HEK293 (cell line): Measurements from ENCODE around the gene HOXB4.

Experiments used
- BCL11A ChIP-seq: fragments of 450-650 bp; formaldehyde crosslinking; IDR thresholded peaks from 2 replicates; pipeline ENCODE4 v1.5.1; 2016; ENCODE audit warnings: low read depth, missing biosample characterization, missing genetic modification characterization
- MEIS1 ChIP-seq: sonication (generic); formaldehyde crosslinking; IDR thresholded peaks from 2 replicates; pipeline ENCODE4 v1.8.1; 2022; ENCODE audit warnings: missing genetic modification reagents, mild to moderate bottlenecking, borderline replicate concordance
- OSR2 ChIP-seq: fragments of 450-650 bp; formaldehyde crosslinking; IDR thresholded peaks from 2 replicates; pipeline ENCODE4 v1.5.1; 2016; ENCODE audit warnings: missing biosample characterization, missing genetic modification characterization
- OVOL3 ChIP-seq: fragments of 450-650 bp; formaldehyde crosslinking; IDR thresholded peaks from 2 replicates; pipeline ENCODE4 v1.5.1; 2016; ENCODE audit warnings: missing biosample characterization, missing genetic modification characterization
- SALL2 ChIP-seq: fragments of 450-650 bp; formaldehyde crosslinking; IDR thresholded peaks from 2 replicates; pipeline ENCODE4 v1.5.0; 2017; ENCODE audit warnings: missing biosample characterization, mild to moderate bottlenecking, missing genetic modification characterization, borderline replicate concordance
- SCRT1 ChIP-seq: fragments of 450-650 bp; formaldehyde crosslinking; IDR thresholded peaks from 2 replicates; pipeline ENCODE4 v1.5.1; 2016; ENCODE audit warnings: missing biosample characterization, missing genetic modification characterization, borderline replicate concordance
- SETDB1 ChIP-seq: IDR thresholded peaks from one replicate; pipeline ENCODE4 v1.6.1; 2017; ENCODE audit warnings: mild to moderate bottlenecking, low read length, moderate library complexity, mixed read lengths; ENCODE audit not compliant: insufficient read length
- TRIM28 ChIP-seq: IDR thresholded peaks from 2 replicates; pipeline ENCODE4 v1.6.1; 2011; ENCODE audit warnings: low read length, control low read depth, borderline replicate concordance
- WT1 ChIP-seq: fragments of 450-650 bp; formaldehyde crosslinking; IDR thresholded peaks from 2 replicates; pipeline ENCODE4 v1.5.1; 2016; ENCODE audit warnings: missing biosample characterization, missing genetic modification characterization
- YY1 ChIP-seq: fragments of 450-650 bp; formaldehyde crosslinking; IDR thresholded peaks from 2 replicates; pipeline ENCODE4 v1.5.1; 2018; ENCODE audit warnings: missing biosample characterization, missing genetic modification characterization
- ZBTB1 ChIP-seq: fragments of 450-650 bp; formaldehyde crosslinking; IDR thresholded peaks from 2 replicates; pipeline ENCODE4 v1.5.1; 2016; ENCODE audit warnings: missing biosample characterization, missing genetic modification characterization
- ZBTB48 ChIP-seq: fragments of 450-650 bp; formaldehyde crosslinking; IDR thresholded peaks from 2 replicates; pipeline ENCODE4 v1.5.1; 2016; ENCODE audit warnings: missing biosample characterization, missing genetic modification characterization
- ZBTB49 ChIP-seq: fragments of 450-650 bp; formaldehyde crosslinking; IDR thresholded peaks from 2 replicates; pipeline ENCODE4 v1.5.1; 2016; ENCODE audit warnings: missing biosample characterization, missing genetic modification characterization, low read depth
- ZNF138 ChIP-seq: fragments of 450-650 bp; formaldehyde crosslinking; IDR thresholded peaks from 2 replicates; pipeline ENCODE4 v1.5.1; 2016; ENCODE audit warnings: missing biosample characterization, missing genetic modification characterization, borderline replicate concordance
- ZNF174 ChIP-seq: fragments of 450-650 bp; formaldehyde crosslinking; IDR thresholded peaks from 2 replicates; pipeline ENCODE4 v1.5.0; 2017; ENCODE audit warnings: missing biosample characterization, mild to moderate bottlenecking, missing genetic modification characterization
- ZNF2 ChIP-seq: fragments of 450-650 bp; formaldehyde crosslinking; IDR thresholded peaks from 2 replicates; pipeline ENCODE4 v1.5.1; 2016; ENCODE audit warnings: missing biosample characterization, missing genetic modification characterization
- ZNF211 ChIP-seq: fragments of 450-650 bp; formaldehyde crosslinking; IDR thresholded peaks from 2 replicates; pipeline ENCODE4 v1.5.1; 2016; ENCODE audit warnings: low read depth, missing biosample characterization, missing genetic modification characterization
- ZNF24 ChIP-seq: fragments of 450-650 bp; formaldehyde crosslinking; IDR thresholded peaks from 2 replicates; pipeline ENCODE4 v1.5.1; 2016; ENCODE audit warnings: missing biosample characterization, missing genetic modification characterization
- ZNF292 ChIP-seq: fragments of 450-650 bp; formaldehyde crosslinking; IDR thresholded peaks from 2 replicates; pipeline ENCODE4 v1.5.1; 2016; ENCODE audit warnings: low read depth, missing biosample characterization, missing genetic modification characterization, borderline replicate concordance
- ZNF311 ChIP-seq: fragments of 450-650 bp; formaldehyde crosslinking; IDR thresholded peaks from 2 replicates; pipeline ENCODE4 v1.5.1; 2017; ENCODE audit warnings: missing biosample characterization, missing genetic modification characterization, borderline replicate concordance
- ZNF324 ChIP-seq: fragments of 450-650 bp; formaldehyde crosslinking; IDR thresholded peaks from 2 replicates; pipeline ENCODE4 v1.5.1; 2016; ENCODE audit warnings: missing biosample characterization, missing genetic modification characterization
- ZNF341 ChIP-seq: fragments of 450-650 bp; formaldehyde crosslinking; IDR thresholded peaks from 2 replicates; pipeline ENCODE4; 2016; ENCODE audit warnings: low read depth, missing biosample characterization, missing genetic modification characterization
- ZNF433 ChIP-seq: fragments of 450-650 bp; formaldehyde crosslinking; IDR thresholded peaks from 2 replicates; pipeline ENCODE4 v1.5.1; 2016; ENCODE audit warnings: missing biosample characterization, missing genetic modification characterization, low read depth
- ZNF48 ChIP-seq: fragments of 450-650 bp; formaldehyde crosslinking; IDR thresholded peaks from 2 replicates; pipeline ENCODE4 v1.5.1; 2016; ENCODE audit warnings: missing biosample characterization, missing genetic modification characterization
- ZNF580 ChIP-seq: fragments of 450-650 bp; formaldehyde crosslinking; IDR thresholded peaks from 2 replicates; pipeline ENCODE4 v1.5.1; 2016; ENCODE audit warnings: missing biosample characterization, missing genetic modification characterization
- ZNF658 ChIP-seq: fragments of 450-650 bp; formaldehyde crosslinking; IDR thresholded peaks from 2 replicates; pipeline ENCODE4; 2016; ENCODE audit warnings: missing biosample characterization, missing genetic modification characterization
- ZNF677 ChIP-seq: fragments of 450-650 bp; IDR thresholded peaks from 2 replicates; pipeline ENCODE4 v1.5.0; 2018; ENCODE audit warnings: missing biosample characterization, mild to moderate bottlenecking, missing genetic modification characterization, moderate library complexity
- TF ChIP-seq, protein P1 (sequence below): fragments of 450-650 bp; formaldehyde crosslinking; IDR thresholded peaks from 2 replicates; pipeline ENCODE4 v1.5.1; 2016; ENCODE audit warnings: missing biosample characterization, missing genetic modification characterization
- TF ChIP-seq, protein P2 (sequence below): fragments of 450-650 bp; formaldehyde crosslinking; IDR thresholded peaks from 2 replicates; pipeline ENCODE4 v1.5.1; 2016; ENCODE audit warnings: missing biosample characterization, missing genetic modification characterization
- TF ChIP-seq, protein P3 (sequence below): fragments of 450-650 bp; formaldehyde crosslinking; IDR thresholded peaks from 2 replicates; pipeline ENCODE4 v1.5.1; 2016; ENCODE audit warnings: missing biosample characterization, missing genetic modification characterization
- TF ChIP-seq, protein P4 (sequence below): fragments of 450-650 bp; formaldehyde crosslinking; optimal IDR thresholded peaks from 2 replicates; pipeline ENCODE3; 2016; ENCODE audit warnings: missing biosample characterization, mild to moderate bottlenecking, missing genetic modification characterization

The HOXB4 gene

GRCh38 chr17:48561884-48562810 is 16.0 kb downstream of the HOXB4 start (continued):
- TF ChIP-seq, protein P1, sequence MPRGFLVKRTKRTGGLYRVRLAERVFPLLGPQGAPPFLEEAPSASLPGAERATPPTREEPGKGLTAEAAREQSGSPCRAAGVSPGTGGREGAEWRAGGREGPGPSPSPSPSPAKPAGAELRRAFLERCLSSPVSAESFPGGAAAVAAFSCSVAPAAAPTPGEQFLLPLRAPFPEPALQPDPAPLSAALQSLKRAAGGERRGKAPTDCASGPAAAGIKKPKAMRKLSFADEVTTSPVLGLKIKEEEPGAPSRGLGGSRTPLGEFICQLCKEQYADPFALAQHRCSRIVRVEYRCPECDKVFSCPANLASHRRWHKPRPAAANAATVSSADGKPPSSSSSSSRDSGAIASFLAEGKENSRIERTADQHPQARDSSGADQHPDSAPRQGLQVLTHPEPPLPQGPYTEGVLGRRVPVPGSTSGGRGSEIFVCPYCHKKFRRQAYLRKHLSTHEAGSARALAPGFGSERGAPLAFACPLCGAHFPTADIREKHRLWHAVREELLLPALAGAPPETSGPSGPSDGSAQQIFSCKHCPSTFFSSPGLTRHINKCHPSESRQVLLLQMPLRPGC (tag by site-specific recombination) = peak; percentile 75
- TF ChIP-seq, protein P2, sequence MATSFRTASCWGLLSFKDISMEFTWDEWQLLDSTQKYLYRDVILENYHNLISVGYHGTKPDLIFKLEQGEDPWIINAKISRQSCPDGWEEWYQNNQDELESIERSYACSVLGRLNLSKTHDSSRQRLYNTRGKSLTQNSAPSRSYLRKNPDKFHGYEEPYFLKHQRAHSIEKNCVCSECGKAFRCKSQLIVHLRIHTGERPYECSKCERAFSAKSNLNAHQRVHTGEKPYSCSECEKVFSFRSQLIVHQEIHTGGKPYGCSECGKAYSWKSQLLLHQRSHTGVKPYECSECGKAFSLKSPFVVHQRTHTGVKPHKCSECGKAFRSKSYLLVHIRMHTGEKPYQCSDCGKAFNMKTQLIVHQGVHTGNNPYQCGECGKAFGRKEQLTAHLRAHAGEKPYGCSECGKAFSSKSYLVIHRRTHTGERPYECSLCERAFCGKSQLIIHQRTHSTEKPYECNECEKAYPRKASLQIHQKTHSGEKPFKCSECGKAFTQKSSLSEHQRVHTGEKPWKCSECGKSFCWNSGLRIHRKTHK (tag by site-specific recombination) = no peak
- TF ChIP-seq ZNF341 (tag by site-specific recombination) (peak; percentile 70), OVOL3 (tag by site-specific recombination) (0 out of 2 replicates have a peak, but pooled peaks have one; percentile 35), ZNF292 (no peak), MEIS1 (CRISPR knock-in tag) (no peak), ZNF138 (tag by site-specific recombination) (no peak), OSR2 (tag by site-specific recombination) (peak; percentile 82), ZNF2 (tag by site-specific recombination) (no peak; the same call in 1 of the 2 replicates), ZNF580 (peak; percentile 78), TRIM28 (no peak), ZNF48 (no peak), ZNF658 (no peak), ZBTB48 (no peak), SCRT1 (tag by site-specific recombination) (no peak), ZNF24 (tag by site-specific recombination) (peak; percentile 63; the same call in 1 of the 2 replicates), YY1 (tag by site-specific recombination) (no peak), SALL2 (tag by site-specific recombination) (no peak), ZNF433 (tag by site-specific recombination) (no peak), ZBTB1 (tag by site-specific recombination) (no peak), WT1 (tag by site-specific recombination) (peak; percentile 71), ZNF174 (no peak), ZBTB49 (tag by site-specific recombination) (no peak), SETDB1 (no peak), BCL11A (tag by site-specific recombination) (0 out of 2 replicates have a peak, but pooled peaks have one; percentile 14), ZNF324 (tag by site-specific recombination) (no peak; the same call in 1 of the 2 replicates), ZNF311 (tag by site-specific recombination) (no peak), ZNF211 (no peak), ZNF677 (tag by site-specific recombination) (no peak)
- TF ChIP-seq, protein P3, sequence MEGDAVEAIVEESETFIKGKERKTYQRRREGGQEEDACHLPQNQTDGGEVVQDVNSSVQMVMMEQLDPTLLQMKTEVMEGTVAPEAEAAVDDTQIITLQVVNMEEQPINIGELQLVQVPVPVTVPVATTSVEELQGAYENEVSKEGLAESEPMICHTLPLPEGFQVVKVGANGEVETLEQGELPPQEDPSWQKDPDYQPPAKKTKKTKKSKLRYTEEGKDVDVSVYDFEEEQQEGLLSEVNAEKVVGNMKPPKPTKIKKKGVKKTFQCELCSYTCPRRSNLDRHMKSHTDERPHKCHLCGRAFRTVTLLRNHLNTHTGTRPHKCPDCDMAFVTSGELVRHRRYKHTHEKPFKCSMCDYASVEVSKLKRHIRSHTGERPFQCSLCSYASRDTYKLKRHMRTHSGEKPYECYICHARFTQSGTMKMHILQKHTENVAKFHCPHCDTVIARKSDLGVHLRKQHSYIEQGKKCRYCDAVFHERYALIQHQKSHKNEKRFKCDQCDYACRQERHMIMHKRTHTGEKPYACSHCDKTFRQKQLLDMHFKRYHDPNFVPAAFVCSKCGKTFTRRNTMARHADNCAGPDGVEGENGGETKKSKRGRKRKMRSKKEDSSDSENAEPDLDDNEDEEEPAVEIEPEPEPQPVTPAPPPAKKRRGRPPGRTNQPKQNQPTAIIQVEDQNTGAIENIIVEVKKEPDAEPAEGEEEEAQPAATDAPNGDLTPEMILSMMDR (tag by site-specific recombination) = peak; percentile 29; the same call in 1 of the 2 replicates
- TF ChIP-seq, protein P4, sequence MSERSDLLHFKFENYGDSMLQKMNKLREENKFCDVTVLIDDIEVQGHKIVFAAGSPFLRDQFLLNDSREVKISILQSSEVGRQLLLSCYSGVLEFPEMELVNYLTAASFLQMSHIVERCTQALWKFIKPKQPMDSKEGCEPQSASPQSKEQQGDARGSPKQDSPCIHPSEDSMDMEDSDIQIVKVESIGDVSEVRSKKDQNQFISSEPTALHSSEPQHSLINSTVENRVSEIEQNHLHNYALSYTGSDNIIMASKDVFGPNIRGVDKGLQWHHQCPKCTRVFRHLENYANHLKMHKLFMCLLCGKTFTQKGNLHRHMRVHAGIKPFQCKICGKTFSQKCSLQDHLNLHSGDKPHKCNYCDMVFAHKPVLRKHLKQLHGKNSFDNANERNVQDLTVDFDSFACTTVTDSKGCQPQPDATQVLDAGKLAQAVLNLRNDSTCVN (tag by site-specific recombination) = no peak
